ENCODE data around the gene TEKTIP1.

The TEKTIP1 gene

DNA sequence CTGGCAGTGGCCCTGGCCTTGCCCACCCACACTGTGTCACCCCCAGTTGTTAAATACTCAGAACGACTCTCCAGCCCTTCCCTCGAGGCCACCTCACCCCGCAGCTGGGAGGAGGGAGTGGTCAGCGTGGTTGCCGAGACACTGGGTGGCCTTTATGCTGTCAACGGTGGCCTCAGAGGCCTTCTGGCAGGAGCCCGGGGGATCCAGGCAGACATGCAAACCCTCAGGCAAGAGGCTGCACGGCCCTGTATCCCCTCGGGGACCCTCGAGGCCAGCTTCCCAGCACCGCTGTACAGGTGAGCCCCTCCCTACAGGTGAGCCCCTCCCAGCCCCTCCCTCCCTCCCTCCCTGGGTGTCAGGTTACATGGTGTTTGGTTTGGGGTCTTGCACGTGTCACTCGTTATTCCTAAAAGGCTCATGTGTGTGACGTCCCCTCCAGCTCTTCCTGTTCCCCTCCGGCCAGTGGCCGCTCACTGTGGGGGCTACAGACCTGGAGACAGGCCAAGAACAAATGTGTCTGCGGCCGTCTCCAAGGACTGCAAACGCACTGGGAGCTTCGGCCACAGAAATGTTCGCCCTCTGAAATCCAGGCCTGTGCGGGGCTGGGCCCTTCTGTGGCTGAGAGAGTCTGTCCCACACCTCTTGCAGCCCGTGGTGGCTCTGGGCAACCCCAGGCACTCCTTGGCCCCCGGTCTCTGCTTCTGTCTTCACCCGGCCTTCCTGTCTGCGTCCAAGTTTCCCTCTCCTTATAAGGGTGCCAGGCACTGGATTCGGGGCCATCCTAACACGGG is at the start of gene TEKTIP1:
Gene TEKTIP1 (plus strand): TSS at position 210 of the 791 bp plus-strand sequence. CDS start 4 bp downstream, at position 214.
- no peak for DNase-seq

DNA sequence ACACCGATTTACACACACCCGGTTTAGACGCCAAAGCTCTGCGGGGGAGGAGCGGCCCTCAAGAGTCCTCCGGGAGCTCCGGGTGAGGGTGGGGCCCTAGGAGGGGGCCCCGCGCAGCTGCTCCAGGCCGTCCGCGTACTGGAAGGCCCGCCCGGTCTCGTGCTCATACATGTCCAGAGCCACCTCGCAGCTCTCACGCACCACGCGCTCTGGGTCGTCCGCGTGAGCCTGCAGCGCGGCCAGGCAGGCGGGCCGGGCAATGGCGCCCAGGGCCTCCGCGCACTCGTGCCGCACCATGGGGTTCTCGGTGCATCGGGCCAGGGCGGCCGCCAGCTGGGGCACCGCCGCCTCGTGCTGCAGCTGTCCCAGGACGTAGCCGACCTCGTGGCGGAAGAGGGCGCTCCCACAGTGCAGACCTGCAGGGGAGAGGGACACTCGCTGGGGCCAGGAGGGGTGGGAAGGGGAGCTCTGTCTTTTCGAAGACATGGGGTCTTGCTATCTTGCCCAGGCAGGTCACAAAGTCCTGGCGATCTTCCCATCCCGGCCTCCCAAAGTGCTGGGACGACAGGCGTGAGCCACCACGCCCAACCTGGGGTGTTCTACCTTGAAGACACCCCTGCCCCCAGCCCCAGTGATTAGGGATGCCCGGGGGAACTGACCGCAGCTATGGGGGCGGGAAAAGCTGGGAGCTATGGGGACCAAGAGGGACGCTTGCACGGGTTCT is 47.4 kb upstream of the TEKTIP1 start:
- DNase-seq, result no peak

DNA sequence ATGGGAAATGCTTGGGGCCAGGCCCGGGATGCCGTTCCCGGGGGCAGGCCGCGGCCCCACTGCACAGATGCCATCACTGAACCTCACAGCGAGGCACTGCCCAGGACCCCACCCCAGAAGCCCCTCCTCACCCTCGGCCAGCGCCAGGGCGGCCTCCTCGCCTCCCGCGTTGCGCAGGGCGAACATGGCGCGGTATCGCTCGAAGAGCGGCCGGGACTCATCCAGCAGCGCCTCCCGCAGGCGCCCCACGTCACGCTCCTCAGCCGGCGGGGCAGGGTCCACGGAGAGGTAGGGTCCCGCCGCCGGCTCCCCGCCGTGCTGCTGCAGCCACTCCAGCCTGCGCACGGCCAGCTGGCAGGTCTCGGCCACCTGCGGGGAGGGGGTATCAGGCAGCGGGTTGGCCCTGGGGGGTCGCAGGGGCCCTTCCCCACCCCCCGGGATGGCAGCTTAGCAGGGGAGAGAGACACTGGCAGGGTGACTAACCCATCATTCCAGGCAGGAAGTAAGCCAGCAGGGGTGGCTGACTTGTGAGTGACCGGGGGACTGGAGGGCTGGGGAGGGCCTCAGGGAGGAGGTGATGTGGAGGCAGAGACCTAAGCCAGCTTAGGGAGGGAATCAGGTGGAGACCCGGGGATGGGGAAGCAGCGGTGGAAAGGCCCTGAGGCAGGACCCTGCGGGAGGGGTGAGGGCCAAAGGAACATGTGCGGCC is 46.7 kb upstream of the TEKTIP1 start:
- DNase-seq, result no peak

DNA sequence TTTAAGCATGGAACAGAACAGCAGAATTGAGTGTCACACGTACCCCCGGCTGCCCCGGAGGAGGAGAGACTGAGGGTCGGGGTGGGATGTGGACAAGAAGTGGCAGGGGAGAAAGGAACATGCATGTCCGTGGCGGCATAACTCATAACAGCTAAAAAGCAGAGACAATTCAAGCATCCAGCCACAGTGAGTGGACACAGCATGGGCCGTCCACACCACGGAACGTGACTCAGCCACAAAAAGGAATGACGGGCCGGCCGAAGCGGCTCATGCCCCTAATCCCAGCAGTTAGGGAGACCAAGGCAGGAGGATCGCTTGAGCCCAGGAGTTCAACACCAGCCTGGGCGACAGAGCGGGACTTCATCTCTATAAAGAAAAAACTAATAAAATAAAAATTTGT is 46.1 kb upstream of the TEKTIP1 start:
- no peak for DNase-seq

DNA sequence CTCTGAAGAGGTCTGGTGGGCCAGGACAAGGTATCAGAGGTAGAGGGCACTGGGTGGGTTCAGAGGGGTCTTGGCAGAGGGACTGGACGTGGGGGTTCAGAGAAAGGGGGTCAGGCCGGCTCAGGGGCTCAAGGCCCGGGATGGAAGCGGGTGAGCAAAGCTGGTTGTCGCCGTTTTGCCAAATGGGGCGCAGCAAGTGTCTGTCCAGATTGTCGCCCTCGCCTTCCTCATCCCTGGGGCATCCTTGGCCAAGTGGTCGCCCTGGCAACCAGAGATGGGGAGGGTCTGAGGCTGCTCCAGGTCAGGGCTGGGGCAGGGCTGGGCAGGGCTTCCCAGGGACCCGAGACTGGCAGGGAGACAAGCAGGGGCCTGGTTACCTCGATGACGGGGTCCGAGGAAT is 45.3 kb upstream of the TEKTIP1 start:
- no peak for DNase-seq

DNA sequence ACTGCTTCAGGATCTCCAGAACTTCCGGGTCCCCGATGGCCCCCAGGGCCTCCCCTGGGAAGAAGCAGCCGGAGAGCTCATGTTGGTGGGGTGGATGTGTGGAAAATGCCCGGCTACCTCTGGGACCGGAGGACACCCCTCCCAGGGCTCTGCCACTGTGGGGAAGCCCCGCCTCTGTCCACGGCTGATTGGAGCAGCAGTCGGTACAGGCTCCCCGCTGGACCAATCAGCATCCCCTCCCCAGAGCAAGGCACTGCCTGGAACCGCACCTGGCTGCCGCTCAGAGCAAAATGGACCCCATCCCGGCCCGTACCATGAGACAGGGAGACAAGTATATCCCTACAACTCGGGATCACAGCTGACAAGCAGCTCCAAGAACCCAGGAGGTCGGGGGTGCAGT is 44.9 kb upstream of the TEKTIP1 start:
- DNase-seq, result no peak

DNA sequence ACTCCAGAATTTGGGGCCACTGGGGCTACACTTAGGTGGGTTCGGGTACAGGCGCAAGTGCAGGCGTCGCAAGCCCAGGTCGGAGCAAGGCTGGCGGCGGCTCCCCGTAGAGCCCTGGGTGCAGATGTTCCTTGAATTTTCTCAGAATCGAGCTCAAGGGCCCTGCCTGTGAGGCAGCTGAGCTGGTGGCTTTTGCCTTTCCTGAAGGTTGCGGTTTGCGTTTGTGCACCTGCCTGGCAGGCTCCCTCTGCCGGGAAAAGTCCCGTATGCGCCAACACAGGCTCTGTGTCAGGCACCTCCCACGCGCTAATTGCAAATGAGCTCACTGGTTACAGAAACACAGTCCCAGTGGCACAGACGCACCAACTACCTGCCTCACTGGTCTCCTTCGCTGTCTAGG is 44.4 kb upstream of the TEKTIP1 start:
- DNase-seq, result no peak

DNA sequence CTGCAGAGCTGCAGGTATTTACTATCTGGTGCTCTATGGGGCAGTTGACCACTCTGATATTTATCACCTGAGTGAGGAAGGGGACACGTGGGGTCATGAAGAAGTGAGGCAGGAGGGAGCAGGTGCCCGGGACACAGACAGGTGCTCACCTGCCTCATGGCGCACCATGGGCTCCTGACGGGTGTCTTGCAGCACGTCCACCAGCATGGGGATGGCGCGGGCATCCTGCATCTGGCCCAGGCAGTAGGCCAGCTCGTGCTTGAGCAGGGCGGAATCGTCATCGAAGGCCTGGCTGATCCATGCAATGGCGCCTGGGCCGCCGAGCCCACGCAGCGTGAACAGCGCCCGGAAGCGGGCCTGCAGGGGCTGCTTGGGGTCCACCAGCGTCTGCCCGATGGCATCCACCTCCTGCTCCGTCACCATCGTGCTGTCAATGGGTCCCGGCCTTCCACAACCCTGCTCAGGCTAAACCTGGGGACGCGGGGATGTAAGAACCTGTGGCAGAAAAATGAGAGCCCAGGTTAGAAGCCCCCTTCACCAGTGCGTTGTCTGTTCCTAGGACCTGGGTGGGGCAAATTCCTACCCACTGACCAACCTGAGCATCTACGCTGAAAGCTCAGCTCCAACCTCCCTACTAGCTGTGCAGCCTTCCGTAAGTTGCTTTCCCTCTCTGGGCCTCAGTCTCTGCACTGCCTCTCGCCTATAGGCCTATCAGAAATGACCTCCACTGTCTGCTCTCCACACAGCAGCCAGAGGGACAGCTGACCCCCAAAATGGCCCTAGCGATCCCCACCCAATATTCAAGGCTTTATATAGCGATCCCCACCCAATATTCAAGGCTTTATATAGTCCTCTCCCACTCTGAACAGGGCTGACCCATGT is 42.3 kb upstream of the TEKTIP1 start:
- no peak for DNase-seq

DNA sequence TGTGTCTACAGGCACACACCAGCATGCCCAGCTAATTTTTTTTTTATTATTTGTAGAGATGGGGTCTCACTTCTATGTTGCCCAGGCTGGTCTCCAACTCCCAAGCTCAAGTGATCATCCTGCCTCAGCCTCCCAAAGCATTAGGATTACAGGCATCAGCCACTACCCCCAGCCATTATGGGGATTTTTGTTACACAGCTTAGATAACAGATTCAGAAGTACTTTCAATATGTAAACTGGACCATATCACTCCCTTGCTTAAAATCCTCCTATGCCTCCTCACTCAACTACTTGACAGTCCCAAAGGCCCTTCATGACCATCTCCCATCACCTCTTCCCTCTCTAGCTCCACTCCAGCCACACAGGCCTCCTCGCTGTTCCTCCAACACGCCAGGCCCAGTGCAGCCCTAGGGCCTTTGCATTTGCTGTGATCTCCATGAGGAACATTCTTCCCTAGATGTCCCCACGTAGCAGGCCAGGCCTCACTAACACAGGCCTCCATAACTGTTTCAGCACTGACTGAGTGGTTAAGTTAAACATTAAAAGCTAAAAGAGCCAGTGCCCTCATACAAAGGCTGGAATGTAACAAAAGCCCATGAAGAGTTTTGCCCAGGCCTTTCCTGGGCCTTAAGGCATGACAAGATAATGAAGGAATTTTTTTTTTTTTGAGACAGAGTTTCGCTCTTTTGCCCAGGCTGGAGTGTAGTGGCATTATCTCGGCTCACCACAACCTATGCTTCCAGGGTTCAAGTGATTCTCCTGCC is 41.0 kb upstream of the TEKTIP1 start:
- DNase-seq, result no peak

DNA sequence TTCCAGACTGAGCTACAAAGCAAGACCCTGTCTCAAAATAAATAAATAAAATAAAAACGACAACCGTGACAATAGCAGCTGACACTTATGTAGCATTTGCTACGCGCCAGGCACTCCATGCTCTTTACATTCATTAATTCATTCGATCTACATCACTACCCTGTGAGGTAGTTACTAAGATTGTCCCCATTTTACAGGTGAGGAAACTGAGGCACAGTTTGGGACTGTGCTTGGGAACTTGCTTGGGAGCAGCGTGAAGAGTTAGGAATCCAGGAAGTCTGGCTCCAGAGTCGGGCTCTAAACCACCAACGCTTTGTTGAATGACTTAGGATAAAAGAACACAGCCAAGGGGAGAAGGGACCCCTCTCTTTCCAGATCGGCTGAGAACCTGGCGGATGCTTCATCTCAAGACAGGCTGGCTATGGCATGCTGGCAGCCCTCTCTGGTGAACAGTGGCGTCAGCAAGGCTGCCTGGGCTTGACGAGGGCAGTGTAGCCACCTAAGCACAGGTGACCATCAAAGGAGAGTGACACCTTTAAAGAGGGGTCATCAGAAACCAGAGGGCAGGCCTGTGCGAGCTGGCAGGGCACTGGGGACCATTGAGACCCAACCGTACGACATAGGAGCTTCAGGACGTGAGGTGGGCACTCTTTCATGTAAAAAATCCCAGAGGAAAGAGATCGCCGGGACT is 39.1 kb upstream of the TEKTIP1 start:
- DNase-seq, result no peak

DNA sequence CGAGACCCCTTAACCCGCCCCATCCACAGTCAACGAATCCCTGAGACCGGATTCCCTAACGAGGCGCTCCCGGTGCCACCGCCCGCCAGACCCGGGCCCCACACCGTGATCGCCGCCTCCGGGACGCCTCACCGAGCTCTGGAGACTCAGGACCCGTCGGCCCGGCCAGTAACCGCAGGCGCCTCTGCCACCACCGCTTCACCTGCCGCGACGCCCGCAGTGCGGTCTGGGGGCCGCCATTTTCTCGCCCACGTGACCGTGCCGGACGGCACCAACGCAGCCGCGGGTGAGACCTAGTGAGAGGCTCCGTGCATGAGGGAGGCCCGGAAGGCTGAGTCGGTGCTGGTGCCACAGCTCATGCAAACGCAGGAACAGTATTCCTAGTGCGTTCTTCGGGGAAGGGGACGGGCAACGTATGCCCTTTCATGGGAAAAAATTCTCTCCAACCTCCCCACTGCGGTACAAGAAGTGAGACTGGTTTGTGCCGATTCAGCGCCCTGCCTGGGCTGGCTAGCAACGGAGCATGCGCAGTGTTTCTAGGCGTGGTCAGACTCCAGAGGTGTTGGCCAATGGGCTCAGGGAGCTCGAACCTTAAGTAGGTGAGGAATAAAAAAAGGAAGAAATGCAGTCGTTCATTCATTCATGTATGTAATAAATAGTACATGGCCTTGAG is 38.4 kb upstream of the TEKTIP1 start, which contains the start of gene DOHH:
Gene DOHH (minus strand): TSS at position 246 of the 673 bp plus-strand sequence. CDS start 3,860 bp downstream, outside the sequence.
- DNase-seq, result peak; percentile 96

DNA sequence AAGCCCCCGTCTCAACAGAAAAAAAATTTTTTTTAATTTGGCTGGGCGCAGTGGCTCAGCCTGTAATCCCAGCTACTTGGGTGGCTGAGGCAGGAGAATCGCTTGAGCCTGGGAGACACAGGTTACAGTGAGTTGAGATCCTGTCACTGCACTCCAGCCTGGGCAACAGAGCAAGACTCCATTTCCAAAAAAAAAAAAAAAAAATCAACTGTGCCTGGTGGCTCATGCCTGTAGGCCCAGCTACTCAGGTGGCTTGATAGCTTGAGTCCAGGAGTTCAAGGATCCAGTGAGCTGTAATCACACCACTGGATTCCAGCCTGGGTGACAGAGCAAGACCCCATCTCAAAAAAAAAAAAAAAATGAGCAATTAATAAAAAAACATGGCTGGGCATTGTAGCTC is 37.2 kb upstream of the TEKTIP1 start:
- DNase-seq, result no peak

DNA sequence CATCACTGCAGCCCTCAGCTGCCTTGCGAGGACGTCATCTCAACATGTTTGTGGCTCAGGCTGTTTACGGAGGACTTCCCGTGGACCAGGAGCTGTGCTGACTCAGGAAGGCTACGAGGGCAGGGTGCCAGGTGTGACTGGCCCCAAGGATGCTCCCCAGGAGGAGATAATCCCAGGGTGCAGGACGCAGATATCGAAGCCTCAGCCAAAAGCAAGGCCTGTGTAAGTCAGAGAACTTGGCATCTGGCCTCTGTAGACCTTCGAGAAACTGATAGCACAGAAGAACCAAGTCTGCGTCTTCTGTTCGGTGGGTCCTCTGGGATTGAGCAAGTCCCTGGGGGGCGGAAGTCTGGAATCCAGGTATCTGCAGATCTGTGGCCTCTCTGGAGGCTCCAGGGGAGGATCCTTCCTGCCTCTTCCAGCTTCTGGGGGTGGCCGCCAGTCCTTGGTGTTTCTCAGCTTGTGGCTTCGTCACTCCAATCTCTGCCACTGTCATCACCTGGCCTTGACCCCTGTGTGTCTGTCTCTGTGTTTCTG is 35.9 kb upstream of the TEKTIP1 start:
- peak; percentile 24 for DNase-seq

DNA sequence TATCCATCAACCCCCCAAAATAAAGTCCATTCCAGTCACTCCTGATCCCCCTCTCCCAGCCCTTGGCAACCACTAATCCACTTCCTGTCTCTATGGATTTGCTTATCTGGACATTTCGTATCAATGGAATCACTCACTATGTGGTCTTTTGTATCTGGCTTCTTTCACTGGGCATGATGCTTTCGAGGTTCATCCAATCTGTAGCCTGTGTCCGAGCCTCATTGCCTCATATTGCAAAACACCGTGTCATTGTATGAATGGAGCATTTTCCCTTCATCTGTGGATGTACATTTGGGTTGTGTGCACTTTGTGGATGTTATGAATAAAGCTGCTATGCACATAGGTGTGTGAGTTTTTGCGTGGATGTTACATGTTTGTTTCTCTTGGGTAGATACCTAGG is 34.2 kb upstream of the TEKTIP1 start:
- DNase-seq, result no peak

DNA sequence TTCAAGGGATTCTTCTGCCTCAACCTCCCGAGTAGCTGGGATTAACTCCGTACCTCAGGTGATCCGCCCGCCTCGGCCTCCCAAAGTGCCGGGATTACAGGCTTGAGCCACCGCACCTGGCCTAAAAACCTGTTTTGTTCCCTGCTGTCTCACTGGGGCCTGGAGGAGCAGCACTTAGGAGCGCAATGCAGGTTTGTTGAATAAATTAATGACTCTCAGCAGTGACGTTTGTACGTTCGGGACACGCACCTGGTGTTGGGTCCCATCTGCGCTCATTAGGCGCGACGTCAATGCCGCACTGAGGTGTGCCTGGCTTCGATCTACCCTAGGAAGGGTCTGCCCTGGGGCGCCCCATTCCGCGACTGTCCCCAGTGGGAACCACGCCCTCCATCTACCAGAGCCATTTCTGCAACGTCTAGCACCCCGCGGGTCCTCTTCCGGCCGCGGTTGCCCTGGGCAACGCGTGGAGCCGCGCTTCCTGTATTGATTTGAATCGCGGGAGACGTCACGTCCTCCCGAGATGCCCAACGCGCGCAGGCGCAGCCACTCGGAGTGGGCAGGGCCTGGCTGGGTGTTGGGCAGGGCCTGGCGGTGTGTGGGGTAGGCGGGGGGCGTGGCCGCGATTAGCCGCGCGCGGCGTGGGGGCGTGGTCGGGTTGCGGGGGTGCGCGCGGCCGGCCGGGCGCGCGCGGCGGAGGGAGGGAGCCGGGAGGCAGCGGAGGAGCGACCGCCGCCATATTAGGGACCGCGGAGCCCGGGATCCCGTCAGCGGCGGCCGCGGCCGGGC is 33.2 kb upstream of the TEKTIP1 start, which contains the start of gene FZR1:
Gene FZR1 (plus strand): TSS at position 714 of the 786 bp plus-strand sequence. CDS start 16,679 bp downstream, outside the sequence.
- DNase-seq, result peak; percentile 99

DNA sequence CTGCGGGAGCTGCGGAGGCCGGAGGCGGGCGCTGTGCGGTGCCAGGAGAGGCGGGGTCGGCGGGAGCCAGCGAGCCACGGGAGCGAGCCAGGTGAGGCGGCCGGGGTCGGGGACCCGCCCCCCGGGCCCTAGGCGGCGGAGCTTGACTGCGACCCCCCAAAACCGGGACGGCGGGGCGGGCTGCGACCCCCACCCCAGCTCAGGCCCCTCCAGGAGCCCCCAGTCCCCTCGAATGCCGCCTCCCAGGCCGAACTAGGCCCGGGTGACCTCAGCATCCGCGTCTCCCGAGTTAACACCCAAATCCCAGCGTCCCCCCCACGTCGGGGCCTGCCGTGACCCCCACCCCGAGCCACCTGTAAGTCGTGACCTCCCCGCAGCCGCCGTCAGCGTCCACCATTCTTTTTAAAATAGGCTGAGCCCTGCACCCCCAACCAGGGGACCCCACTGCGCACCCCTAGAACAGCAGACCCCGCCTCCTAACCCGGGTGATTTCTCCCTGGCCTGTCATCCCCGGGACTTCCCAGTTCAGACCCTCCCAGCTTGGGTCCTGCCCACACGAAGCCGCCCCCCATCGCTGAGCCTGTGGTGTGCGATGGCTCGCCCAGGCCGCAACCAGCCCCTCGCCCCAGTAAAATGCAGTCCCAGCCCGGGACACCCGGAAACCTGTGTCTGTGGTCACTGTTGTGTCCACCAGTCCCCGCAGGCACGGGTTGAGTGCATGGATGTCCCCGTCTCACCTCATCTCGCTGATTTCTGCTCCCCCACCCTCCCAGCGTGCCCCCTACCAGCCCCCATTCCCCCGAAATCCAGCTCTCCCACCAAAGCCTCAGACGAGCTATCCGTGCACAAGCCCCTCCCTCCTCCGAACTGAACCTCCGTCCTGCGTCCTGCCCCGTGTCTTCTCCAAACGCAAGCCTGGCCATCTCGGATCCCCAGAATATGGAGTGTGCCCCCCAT is 32.3 kb upstream of the TEKTIP1 start:
- no peak for DNase-seq

DNA sequence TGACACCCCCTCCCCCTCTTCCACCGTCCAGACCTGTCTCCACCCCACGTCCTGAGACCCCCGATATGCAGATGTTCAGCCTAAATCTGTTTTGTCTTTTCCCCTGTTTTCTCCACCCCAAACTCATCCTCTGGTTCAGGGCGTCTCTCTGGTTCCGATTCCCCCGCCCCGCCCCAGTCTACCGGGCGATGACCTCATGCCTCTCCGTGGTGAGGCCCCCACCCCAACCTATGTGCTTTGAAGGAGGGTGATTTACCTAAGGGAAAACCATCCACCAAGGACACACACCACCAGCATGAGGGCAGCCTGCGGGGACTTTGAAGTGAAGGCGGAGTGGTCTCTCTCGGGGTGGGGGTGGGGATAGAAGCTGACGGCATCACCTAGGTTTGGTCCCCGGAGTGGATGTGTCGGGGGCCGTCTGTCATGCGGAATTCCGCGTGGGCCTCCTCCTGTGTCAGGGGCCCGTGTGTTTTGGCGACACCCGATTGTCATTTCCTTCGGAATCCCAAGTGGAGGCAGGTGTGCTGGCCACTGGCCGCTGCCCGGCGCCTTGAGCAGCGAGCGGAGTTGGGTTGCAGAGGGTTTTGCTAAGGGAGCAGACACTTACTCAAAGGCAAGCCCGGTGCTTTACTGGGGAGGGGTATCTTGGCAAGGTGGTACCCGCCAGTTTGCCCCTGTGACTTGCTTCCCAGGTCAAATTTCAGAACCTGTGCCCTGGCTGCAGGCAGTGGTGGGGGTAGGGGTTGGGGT is 31.4 kb upstream of the TEKTIP1 start:
- no peak for DNase-seq
